Stomach (tissue), 9 donors: ENCODE results near the gene KLHL29. TPM values are rescaled to one million over a fixed set of nuclear protein-coding genes. Genes with fewer than 3 reads are reported as not detected.

Experiments
- DNase-seq, 2 donors: peaks; one replicate each; pipeline versions ENCODE4 v3.0.0 to v3.0.0-alpha.2; 2013 to 2019
- H3K27ac ChIP-seq, 5 donors: fragments of 200-600 bp in 4 of 5; sonication (generic) in 4 of 5; one replicate each; pipeline ENCODE4 v1.5.1; 2013 to 2019; ENCODE audit warnings: mild to moderate bottlenecking in 1 of 5, moderate library complexity in 1 of 5
- H3K27me3 ChIP-seq, 3 donors: fragments of 200-600 bp; sonication (generic); one replicate each; pipeline ENCODE4 v1.5.1; 2017 to 2019; ENCODE audit warnings: mixed run types in 1 of 3
- H3K36me3 ChIP-seq, 4 donors: fragments of 200-600 bp; sonication (generic); 1 replicate in 3 of 4; 2 replicates in 1 of 4; pipeline ENCODE4 v1.5.1; 2016 to 2019
- H3K4me1 ChIP-seq, 4 donors: fragments of 200-600 bp; sonication (generic); one replicate each; pipeline ENCODE4 v1.5.1; 2016 to 2019
- H3K4me3 ChIP-seq, 4 donors: fragments of 200-600 bp; sonication (generic) in 3 of 4; one replicate each; pipeline ENCODE4 v1.5.1; 2016 to 2019; ENCODE audit warnings: mild to moderate bottlenecking in 1 of 4
- H3K9me3 ChIP-seq, 4 donors: fragments of 200-600 bp; sonication (generic); one replicate each; pipeline ENCODE4 v1.5.1; 2016 to 2019
- EP300 ChIP-seq: sonication (generic); formaldehyde crosslinking; IDR thresholded peaks from one replicate; pipeline ENCODE4 v1.6.1; 2017; ENCODE audit warnings: antibody characterized with exemption
- POLR2A ChIP-seq, 4 donors: fragments of 450-650 bp; IDR thresholded peaks; one replicate each; pipeline ENCODE4 v1.6.1; 2016; ENCODE audit warnings: antibody characterized with exemption in 4 of 4, control low read depth in 2 of 4, mild to moderate bottlenecking in 1 of 4, moderate library complexity in 1 of 4
- POLR2AphosphoS5 ChIP-seq, 3 donors: sonication (generic); formaldehyde crosslinking; IDR thresholded peaks; one replicate each; pipeline ENCODE4 v1.6.1; 2016; ENCODE audit warnings: antibody characterized with exemption in 3 of 3
- WGBS, 5 donors: extraction: QIAGEN DNeasy Blood & Tissue Kit in 3 of 5; methylation state at CpG; one replicate each; pipeline versions ENCODE4 v1.1.5 to v1.1.7; 2013 to 2018; 5-methylcytosine and 5-hydroxymethylcytosine counted together
- intact Hi-C: fragments of 100-400 bp; cut with DNase I; formaldehyde crosslinking; loops from one replicate; pipeline ENCODE4 v1.15.1; 2023; ENCODE audit warnings: low total_unique reads
- polyA plus RNA-seq, 3 donors: library from polyadenylated mRNA; stranded (reverse); fragments of 200-250 nt; gene quantifications; one replicate each; pipeline ENCODE4 v1.2.3, GENCODE V29; 2013
- total RNA-seq, 5 donors: library from RNA; depleted of rRNA; stranded (reverse); fragments of >200 nt; gene quantifications; one replicate each; pipeline versions ENCODE4 v1.1.0 to v1.2.3, GENCODE V29; 2014 to 2016
- TF ChIP-seq, protein P1 (sequence below), 7 experiments: fragments of 450-650 bp in 4 of 7; fragments of 200-600 bp in 3 of 7; sonication (generic) in 3 of 7; IDR thresholded peaks; one replicate each; pipeline ENCODE4 v1.5.1; 2016 to 2019; ENCODE audit warnings: antibody characterized with exemption in 7 of 7, control low read depth in 2 of 7, mild to moderate bottlenecking in 1 of 7
- donor health status: healthy with polysubstance abuse.
- donor health status: Bipolar disorder and iron deficiency.
- donor health status: healthy.

The KLHL29 gene
- total and polyA plus RNA-seq, 8 donors = under 0.01 to 6.6 (median 1.3) TPM

DNA sequence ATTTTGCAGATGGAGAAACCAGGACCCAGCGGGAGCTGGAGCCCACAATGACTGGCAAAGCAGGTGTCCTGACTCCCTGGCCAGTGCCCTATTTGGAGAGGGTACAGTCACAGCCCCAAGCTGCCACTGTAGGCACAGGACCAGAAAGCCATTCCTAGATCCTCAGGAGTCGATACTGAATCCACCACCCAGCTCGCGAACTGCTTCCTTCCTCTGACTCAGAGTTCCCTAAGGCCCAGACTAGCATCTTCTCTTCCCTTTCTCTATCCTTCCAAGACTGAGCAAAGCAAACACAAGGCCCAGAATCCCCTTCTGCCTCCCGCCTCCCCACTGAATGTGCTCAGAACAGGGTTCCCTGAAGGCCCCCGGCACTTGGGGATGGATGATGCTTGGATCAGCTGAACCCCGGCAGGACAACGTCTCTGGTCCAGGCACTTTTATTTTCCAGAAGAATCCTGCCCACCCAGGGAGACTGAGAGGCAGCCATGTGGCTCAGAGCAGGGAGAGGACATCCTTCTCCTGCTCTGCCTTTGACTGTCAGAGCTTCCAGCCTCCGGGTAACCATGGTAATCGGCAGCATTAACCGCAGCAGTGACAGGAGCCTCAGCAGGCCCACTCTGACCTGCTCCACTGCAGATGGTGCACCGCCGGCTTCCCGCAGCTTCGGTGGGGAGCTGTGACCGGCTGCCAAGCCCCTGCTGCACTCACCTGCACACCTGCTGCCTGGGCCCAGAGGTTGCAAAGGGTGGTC is 34.8 kb upstream of the KLHL29 start:
- peaks cover 0 to 23% (median 9%) of the 10 kb centered on the region in 3 donors for H3K27me3 ChIP-seq
- TF ChIP-seq EP300 = no peak
- no peak for TF ChIP-seq POLR2AphosphoS5 (IDR thresholded peaks at IDR 0.05)
- TF ChIP-seq POLR2A (IDR thresholded peaks at IDR 0.05) = no peak
- TF ChIP-seq, protein P1, sequence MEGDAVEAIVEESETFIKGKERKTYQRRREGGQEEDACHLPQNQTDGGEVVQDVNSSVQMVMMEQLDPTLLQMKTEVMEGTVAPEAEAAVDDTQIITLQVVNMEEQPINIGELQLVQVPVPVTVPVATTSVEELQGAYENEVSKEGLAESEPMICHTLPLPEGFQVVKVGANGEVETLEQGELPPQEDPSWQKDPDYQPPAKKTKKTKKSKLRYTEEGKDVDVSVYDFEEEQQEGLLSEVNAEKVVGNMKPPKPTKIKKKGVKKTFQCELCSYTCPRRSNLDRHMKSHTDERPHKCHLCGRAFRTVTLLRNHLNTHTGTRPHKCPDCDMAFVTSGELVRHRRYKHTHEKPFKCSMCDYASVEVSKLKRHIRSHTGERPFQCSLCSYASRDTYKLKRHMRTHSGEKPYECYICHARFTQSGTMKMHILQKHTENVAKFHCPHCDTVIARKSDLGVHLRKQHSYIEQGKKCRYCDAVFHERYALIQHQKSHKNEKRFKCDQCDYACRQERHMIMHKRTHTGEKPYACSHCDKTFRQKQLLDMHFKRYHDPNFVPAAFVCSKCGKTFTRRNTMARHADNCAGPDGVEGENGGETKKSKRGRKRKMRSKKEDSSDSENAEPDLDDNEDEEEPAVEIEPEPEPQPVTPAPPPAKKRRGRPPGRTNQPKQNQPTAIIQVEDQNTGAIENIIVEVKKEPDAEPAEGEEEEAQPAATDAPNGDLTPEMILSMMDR (IDR thresholded peaks at IDR 0.05) = no peak
- intact Hi-C loops = no loop called here
- no peak overlapping the region for H3K4me3 ChIP-seq
- 87 to 94% (median 90%) methylated on average over 8 to 16 of the region's 16 CpGs for WGBS, 5 donors
- H3K36me3 ChIP-seq = no peaks in the 10 kb centered on the region
- DNase-seq = peak in 1 of 2 donors; percentile 50
- H3K9me3 ChIP-seq = no peaks in the 10 kb centered on the region
- peaks cover 0 to 19% (median 11%) of the 10 kb centered on the region in 4 donors for H3K4me1 ChIP-seq
- H3K27ac ChIP-seq = no peak overlapping the region

DNA sequence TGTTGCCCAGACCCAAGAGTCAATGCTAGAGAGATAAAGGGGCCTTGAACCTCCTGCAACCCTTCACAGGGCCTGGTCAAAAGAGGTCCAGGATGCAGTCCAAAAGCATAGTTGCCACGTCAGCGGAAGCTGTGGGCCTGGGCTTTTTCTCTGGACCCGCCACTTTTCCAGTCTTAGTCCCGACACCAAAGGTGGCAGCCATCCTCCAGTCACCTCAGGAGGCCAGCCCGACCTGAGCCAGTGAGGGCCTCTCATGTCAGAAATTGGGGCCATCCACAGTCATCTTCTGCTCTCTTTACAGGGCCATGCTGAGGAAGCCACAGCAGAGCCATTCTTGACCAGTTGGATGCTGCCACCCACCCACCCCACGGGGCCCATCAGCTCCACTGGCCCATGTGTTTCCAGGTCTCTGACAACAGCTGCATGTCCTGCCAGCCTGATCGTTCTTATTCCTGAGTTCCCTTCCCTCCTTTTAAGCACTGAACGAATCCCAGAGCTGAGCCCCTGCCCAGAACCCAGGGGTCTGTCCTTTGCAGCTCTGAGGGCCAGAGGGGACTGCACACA is 34.1 kb upstream of the KLHL29 start:
- intact Hi-C loops = no loop called here
- peak in 1 of 2 donors; percentile 10 for DNase-seq
- no peaks in the 10 kb centered on the region for H3K9me3 ChIP-seq
- no peak overlapping the region for H3K4me3 ChIP-seq
- H3K27ac ChIP-seq = peak overlapping the region in 2 of 5 donors; percentile 9 to 60
- H3K36me3 ChIP-seq = no peaks in the 10 kb centered on the region
- WGBS, 5 donors = 79 to 91% (median 88%) methylated on average over 7 to 8 of the region's 8 CpGs
- H3K4me1 ChIP-seq = peaks cover 0 to 19% (median 11%) of the 10 kb centered on the region in 4 donors
- TF ChIP-seq POLR2AphosphoS5 (IDR thresholded peaks at IDR 0.05) (no peak), EP300 (no peak), POLR2A (IDR thresholded peaks at IDR 0.05) (no peak)
- TF ChIP-seq, protein P1 (IDR thresholded peaks at IDR 0.05) = no peak
- peaks cover 0 to 28% (median 9%) of the 10 kb centered on the region in 3 donors for H3K27me3 ChIP-seq

DNA sequence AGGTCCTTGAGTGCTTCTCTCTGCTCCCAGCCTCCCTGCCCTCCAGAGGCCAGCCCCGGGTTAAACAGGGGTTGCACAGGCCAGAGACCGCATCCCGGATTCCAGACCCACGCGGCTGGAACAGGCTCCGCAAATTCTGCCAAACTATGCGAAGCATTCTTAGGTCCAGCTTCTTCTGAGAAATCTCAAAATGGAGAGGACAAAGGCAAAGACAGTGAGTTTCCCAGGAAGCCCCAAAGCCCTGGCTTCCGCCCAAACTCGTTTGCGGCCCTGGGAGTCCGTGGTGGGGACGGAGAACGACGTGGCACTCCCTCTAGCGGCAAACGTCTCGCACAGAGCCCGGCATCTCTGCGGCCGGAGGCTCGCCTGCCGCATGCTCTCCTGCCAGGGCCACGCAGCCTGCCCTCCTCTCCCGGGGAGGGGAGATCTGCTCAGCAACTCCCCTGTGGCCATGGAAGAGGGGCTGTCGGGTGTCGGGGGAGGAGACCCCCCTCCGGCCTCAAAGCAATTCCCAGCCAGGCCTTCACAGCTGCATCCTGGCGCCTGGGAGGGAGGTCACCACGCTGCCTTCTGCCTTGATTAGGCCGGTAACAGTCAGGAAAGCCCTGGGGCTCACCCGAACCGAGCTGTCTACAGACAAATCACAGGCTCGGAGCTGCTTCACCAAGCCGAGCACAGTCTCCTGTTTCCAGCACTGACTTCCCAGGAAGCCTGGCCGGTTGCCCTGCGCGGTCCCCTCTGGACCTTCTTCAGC is 33.4 kb upstream of the KLHL29 start:
- H3K4me3 ChIP-seq = peak overlapping the region in 1 of 4 donors; percentile 17

More for the DNA sequence above, 33.4 kb upstream of the KLHL29 start:
- Histone ChIP-seq H3K27ac (peak overlapping the region in 4 of 5 donors; percentile 9 to 60 (median 28)), H3K9me3 (no peaks in the 10 kb centered on the region), H3K4me1 (peaks cover 0 to 19% (median 11%) of the 10 kb centered on the region in 4 donors), H3K27me3 (peaks cover 0 to 28% (median 9%) of the 10 kb centered on the region in 3 donors), H3K36me3 (no peaks in the 10 kb centered on the region)
- peak in 1 of 3 donors; percentile 51 for TF ChIP-seq POLR2AphosphoS5 (IDR thresholded peaks at IDR 0.05)
- TF ChIP-seq, protein P1 (IDR thresholded peaks at IDR 0.05) = peak in 5 of 7 experiments; percentile 51 to 83 (median 73)
- no peak for TF ChIP-seq EP300
- WGBS, 5 donors = 20 to 27% (median 26%) methylated on average over 22 to 37 of the region's 37 CpGs
- intact Hi-C loops = no loop called here
- peak; percentile 72 to 95 for DNase-seq
